Esophagus muscularis mucosa (tissue), 4 donors: ENCODE measurements around the gene NMRAL1.

Source experiments
- CTCF ChIP-seq, 3 experiments: fragments of 200-600 bp in 2 of 3; fragments of 450-650 bp in 1 of 3; sonication (generic) in 2 of 3; IDR thresholded peaks; one replicate each; pipeline ENCODE4 v1.5.1; 2017 to 2019; ENCODE audit warnings: antibody characterized with exemption in 3 of 3, mild to moderate bottlenecking in 2 of 3, moderate library complexity in 1 of 3
- EP300 ChIP-seq: sonication (generic); formaldehyde crosslinking; IDR thresholded peaks from one replicate; pipeline ENCODE4 v1.6.1; 2017; ENCODE audit warnings: antibody characterized with exemption
- POLR2A ChIP-seq: fragments of 450-650 bp; IDR thresholded peaks from one replicate; pipeline ENCODE4 v1.6.1; 2017; ENCODE audit warnings: antibody characterized with exemption, moderate library complexity, mild to moderate bottlenecking, low read depth
- POLR2AphosphoS5 ChIP-seq, 2 donors: sonication (generic); formaldehyde crosslinking; IDR thresholded peaks; one replicate each; pipeline ENCODE4 v1.6.1; 2017; ENCODE audit warnings: antibody characterized with exemption in 2 of 2

DNA sequence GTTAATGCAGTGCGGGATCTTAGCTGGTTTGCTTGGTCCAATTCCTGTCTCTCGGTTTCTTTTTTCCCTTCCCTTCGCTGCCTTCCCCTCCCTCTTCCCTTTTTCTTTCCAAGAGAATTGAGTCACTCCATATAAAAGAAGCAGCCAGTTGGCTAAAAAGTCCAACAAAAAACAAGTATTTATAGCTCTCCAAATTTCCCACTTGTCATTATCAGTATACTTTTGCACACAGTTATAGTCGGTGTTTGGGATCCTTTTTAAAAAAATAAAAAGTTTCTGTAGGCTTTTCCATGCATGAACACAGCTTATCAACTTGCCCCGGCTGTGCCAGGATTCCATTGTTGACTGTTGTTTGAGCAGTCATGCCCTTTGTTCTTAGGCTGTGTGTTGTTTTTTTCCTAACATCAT, 26.6 kb upstream of the NMRAL1 start:
- TF ChIP-seq POLR2A (no peak), EP300 (no peak), CTCF (IDR thresholded peaks at IDR 0.05) (no peak), POLR2AphosphoS5 (IDR thresholded peaks at IDR 0.05) (no peak)
